Keratinocyte (primary cell): ENCODE measurements around the gene PAPPA2. TPM values are rescaled to one million over a fixed set of nuclear protein-coding genes. Genes with fewer than 3 reads are reported as not detected.

Experiments
- DNase-seq: peaks from one replicate; pipeline ENCODE4 v3.0.0-alpha.2; 2011; ENCODE audit warnings: low read depth, missing footprints, low spot score
- FAIRE-seq: peaks from 2 replicates; lab custom pipeline; 2011; peaks lifted over from hg19 to GRCh38; lab: Jason Lieb, UNC
- H2AFZ ChIP-seq: 2 replicates; pipeline ENCODE4 v1.6.0; 2012; ENCODE audit warnings: low read length, control low read depth, inconsistent platforms; ENCODE audit not compliant: control insufficient read depth
- H3K27ac ChIP-seq: 2 replicates; pipeline ENCODE4 v1.5.1; 2011; ENCODE audit warnings: low read length; ENCODE audit not compliant: control insufficient read depth, insufficient read depth
- H3K27me3 ChIP-seq: 3 replicates; pipeline ENCODE4 v1.6.0; 2011; ENCODE audit warnings: low read length; ENCODE audit not compliant: control insufficient read depth, insufficient read depth; ENCODE audit errors: extremely low read depth
- H3K36me3 ChIP-seq, 2 experiments: 2 replicates in 1 of 2; 3 replicates in 1 of 2; pipeline ENCODE4 v1.5.1; 2011; ENCODE audit warnings: low read length in 2 of 2, mild to moderate bottlenecking in 1 of 2; ENCODE audit not compliant: control insufficient read depth in 2 of 2, insufficient read depth in 2 of 2; ENCODE audit errors: extremely low read depth in 1 of 2
- H3K4me1 ChIP-seq: 3 replicates; pipeline ENCODE4 v1.5.1; 2011; ENCODE audit warnings: low read length; ENCODE audit not compliant: control insufficient read depth, insufficient read depth; ENCODE audit errors: extremely low read depth
- H3K4me2 ChIP-seq: 3 replicates; pipeline ENCODE4 v1.6.0; 2011; ENCODE audit warnings: low read depth, low read length; ENCODE audit not compliant: control insufficient read depth, insufficient read depth; ENCODE audit errors: extremely low read depth
- H3K4me3 ChIP-seq, 3 experiments: fragments of 200-600 bp in 1 of 3; sonication (generic) in 1 of 3; 2 replicates in 2 of 3; 3 replicates in 1 of 3; pipeline ENCODE4 v1.5.1; 2011 to 2016; ENCODE audit warnings: low read length in 3 of 3, mild to moderate bottlenecking in 3 of 3, control low read depth in 2 of 3, inconsistent platforms in 1 of 3, low read depth in 1 of 3, mixed read lengths in 1 of 3, mixed run types in 1 of 3, moderate library complexity in 1 of 3; ENCODE audit not compliant: control insufficient read depth in 2 of 3, insufficient read depth in 2 of 3; ENCODE audit errors: extremely low read depth in 1 of 3
- H3K79me2 ChIP-seq: 2 replicates; pipeline ENCODE4 v1.6.0; 2012; ENCODE audit warnings: low read length; ENCODE audit not compliant: control insufficient read depth, insufficient read depth
- H3K9ac ChIP-seq: 3 replicates; pipeline ENCODE4 v1.6.0; 2011; ENCODE audit warnings: low read length; ENCODE audit not compliant: control insufficient read depth, insufficient read depth; ENCODE audit errors: extremely low read depth
- H3K9me1 ChIP-seq: 3 replicates; pipeline ENCODE4 v1.6.0; 2011; ENCODE audit warnings: low read length; ENCODE audit not compliant: control insufficient read depth, insufficient read depth; ENCODE audit errors: extremely low read depth
- H3K9me3 ChIP-seq: 2 replicates; pipeline ENCODE4 v1.5.1; 2012; ENCODE audit warnings: low read depth, low read length; ENCODE audit not compliant: control insufficient read depth
- H4K20me1 ChIP-seq: 3 replicates; pipeline ENCODE4 v1.6.0; 2011; ENCODE audit warnings: low read length; ENCODE audit not compliant: control insufficient read depth, insufficient read depth; ENCODE audit errors: extremely low read depth
- EZH2 ChIP-seq: IDR thresholded peaks from one replicate; pipeline ENCODE4 v1.6.1; 2012; ENCODE audit warnings: inconsistent platforms, mild to moderate bottlenecking, low read length, moderate library complexity
- dilution Hi-C: fragments of 300-500 bp; cut with MboI; formaldehyde crosslinking; loops from one replicate; pipeline ENCODE4 v1.7.0; 2020; ENCODE audit warnings: low sequenced_read_pairs; ENCODE audit not compliant: extremely low pct_ligation_motif_present
- polyA plus RNA-seq, 5 experiments: library from polyadenylated mRNA; depleted of rRNA in 3 of 5; stranded (reverse) in 3 of 5; stranded (forward) in 1 of 5; unstranded in 1 of 5; fragments of >200 nt; gene quantifications; 1 replicate in 1 of 5; 2 replicates in 3 of 5; 3 replicates in 1 of 5; pipeline versions ENCODE4 v1.2.1 to v1.2.3, GENCODE V29; 2011 to 2012; ENCODE audit warnings: missing spikeins in 2 of 5, low read depth in 1 of 5, low replicate concordance in 1 of 5
- TF ChIP-seq, protein P1 (sequence below), 3 experiments: IDR thresholded peaks in 1 of 3; conservative IDR thresholded peaks in 1 of 3; optimal IDR thresholded peaks in 1 of 3; 2 replicates in 2 of 3; 3 replicates in 1 of 3; pipeline versions ENCODE3 to v1.5.1; 2011; ENCODE audit warnings: low read length in 3 of 3, mild to moderate bottlenecking in 3 of 3, moderate library complexity in 2 of 3, control low read depth in 1 of 3, inconsistent platforms in 1 of 3; ENCODE audit not compliant: insufficient read depth in 2 of 3; ENCODE audit errors: extremely low read depth in 1 of 3

The PAPPA2 gene
- polyA plus RNA-seq, 1 donor (not counting 4 experiments of a cell fraction or from before 2014, with no cell fraction given) = 0.07 TPM

DNA sequence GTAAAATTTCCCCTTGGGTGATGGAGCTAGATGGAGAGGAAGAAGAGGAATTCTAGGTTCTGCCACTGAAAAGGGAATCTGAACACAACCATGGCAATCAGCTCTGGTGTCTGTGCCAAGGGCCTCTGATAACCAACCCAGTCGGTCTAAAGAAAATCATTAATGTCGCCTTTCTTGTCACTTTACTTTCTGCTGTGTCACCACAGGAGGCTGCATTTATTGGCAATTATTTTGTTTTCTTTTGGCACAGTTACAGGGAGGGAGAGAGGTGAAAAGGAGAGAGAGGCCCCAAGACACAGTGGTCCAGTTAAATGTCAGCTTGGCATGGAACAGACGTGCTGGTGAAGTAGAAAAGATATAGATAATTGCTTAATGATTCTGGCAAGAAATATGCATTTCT is 414.6 kb downstream of the PAPPA2 start:
- no peak for TF ChIP-seq EZH2
- TF ChIP-seq, protein P1, sequence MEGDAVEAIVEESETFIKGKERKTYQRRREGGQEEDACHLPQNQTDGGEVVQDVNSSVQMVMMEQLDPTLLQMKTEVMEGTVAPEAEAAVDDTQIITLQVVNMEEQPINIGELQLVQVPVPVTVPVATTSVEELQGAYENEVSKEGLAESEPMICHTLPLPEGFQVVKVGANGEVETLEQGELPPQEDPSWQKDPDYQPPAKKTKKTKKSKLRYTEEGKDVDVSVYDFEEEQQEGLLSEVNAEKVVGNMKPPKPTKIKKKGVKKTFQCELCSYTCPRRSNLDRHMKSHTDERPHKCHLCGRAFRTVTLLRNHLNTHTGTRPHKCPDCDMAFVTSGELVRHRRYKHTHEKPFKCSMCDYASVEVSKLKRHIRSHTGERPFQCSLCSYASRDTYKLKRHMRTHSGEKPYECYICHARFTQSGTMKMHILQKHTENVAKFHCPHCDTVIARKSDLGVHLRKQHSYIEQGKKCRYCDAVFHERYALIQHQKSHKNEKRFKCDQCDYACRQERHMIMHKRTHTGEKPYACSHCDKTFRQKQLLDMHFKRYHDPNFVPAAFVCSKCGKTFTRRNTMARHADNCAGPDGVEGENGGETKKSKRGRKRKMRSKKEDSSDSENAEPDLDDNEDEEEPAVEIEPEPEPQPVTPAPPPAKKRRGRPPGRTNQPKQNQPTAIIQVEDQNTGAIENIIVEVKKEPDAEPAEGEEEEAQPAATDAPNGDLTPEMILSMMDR (optimal IDR thresholded peaks at IDR 0.05 in 1 of 3, IDR thresholded peaks at IDR 0.05 in 1 of 3, conservative IDR thresholded peaks at IDR 0.05 in 1 of 3; ENCODE audit: extremely low read depth in 1 of 3, insufficient read depth in 2 of 3, low read length in 3 of 3) = no peak
- Histone ChIP-seq H3K4me1 (no peaks in the 10 kb centered on the region), H3K27me3 (no peaks in the 10 kb centered on the region), H3K36me3 (no peaks in the 10 kb centered on the region), H2AFZ (no peak overlapping the region), H3K4me3 (no peak overlapping the region), H4K20me1 (no peaks in the 10 kb centered on the region), H3K79me2 (no peaks in the 10 kb centered on the region), H3K9me1 (no peaks in the 10 kb centered on the region), H3K4me2 (no peak overlapping the region), H3K27ac (no peak overlapping the region), H3K9ac (no peak overlapping the region), H3K9me3 (no peaks in the 10 kb centered on the region)
- dilution Hi-C loops = no loop called here
- FAIRE-seq (no peak), DNase-seq (no peak)

DNA sequence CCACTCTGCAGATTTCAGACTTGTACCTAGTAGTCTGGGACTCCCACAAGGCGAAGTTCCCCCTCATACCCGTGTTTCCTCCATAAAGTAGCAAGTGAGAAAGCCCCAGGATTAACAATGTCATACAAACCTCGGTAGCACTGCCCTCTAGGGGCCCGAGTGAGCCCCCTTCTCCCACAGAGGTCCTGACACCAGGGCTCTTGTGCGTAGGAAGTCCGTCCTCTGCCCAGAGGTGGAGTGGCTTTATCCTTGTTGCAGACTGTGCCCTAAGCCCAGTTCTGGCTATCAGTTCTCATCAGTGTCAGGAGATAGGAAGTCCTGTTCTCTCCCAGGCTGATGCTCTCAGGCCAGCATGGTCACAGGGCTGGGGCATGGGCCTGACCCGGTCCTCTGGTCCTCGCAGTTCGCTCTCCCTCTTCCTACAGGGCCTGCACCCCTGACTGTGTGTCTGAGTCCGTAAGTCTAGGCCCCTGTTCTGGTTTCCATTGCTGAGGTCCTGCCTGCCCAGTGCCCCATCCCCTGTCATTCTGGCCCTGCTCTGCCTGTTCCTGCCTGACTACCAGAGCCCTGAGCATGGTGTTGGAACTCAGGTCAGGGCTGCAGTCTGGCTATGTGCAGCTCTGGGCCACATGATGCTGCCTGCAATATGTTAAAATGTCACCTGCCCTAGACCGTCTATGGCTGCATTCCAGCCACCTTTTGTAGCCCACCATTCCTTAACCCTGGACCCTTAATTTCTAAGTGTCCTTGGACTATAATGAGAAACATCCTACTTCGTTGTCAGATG is 416.0 kb downstream of the PAPPA2 start:
- no peaks in the 10 kb centered on the region for H3K4me1 ChIP-seq
- no peaks in the 10 kb centered on the region for H4K20me1 ChIP-seq
- H3K4me2 ChIP-seq = no peak overlapping the region
- no peak overlapping the region for H3K9ac ChIP-seq
- no peak overlapping the region for H3K4me3 ChIP-seq
- DNase-seq = no peak
- H3K79me2 ChIP-seq = no peaks in the 10 kb centered on the region
- TF ChIP-seq, protein P1 (optimal IDR thresholded peaks at IDR 0.05 in 1 of 3, IDR thresholded peaks at IDR 0.05 in 1 of 3, conservative IDR thresholded peaks at IDR 0.05 in 1 of 3; ENCODE audit: extremely low read depth in 1 of 3, insufficient read depth in 2 of 3, low read length in 3 of 3) = no peak
- no peak for FAIRE-seq
- H2AFZ ChIP-seq = no peak overlapping the region
- no peaks in the 10 kb centered on the region for H3K9me3 ChIP-seq
- H3K27me3 ChIP-seq = no peaks in the 10 kb centered on the region
- H3K36me3 ChIP-seq = no peaks in the 10 kb centered on the region
- H3K27ac ChIP-seq = no peak overlapping the region
- no peaks in the 10 kb centered on the region for H3K9me1 ChIP-seq
- dilution Hi-C loops = no loop called here
